Naive B cell (primary cell): ENCODE data around the gene ZCCHC2. TPM values are rescaled to one million over a fixed set of nuclear protein-coding genes. Genes with fewer than 3 reads are reported as not detected.

Experiments used
- ATAC-seq, 2 donors: fragments of 150-1000 bp; cut with Tn5 transposase; 2 replicates each; pipeline ENCODE4 v1.10.0; 2021; ENCODE audit warnings: low read depth in 2 of 2, mild to moderate bottlenecking in 2 of 2, moderate library complexity in 2 of 2
- DNase-seq: peaks from one replicate; pipeline ENCODE4 v3.0.0; 2022
- H3K27ac Mint-ChIP-seq, 6 donors: one replicate each; pipeline ENCODE4 v1.8.0; 2020 to 2022; ENCODE audit warnings: mild to moderate bottlenecking in 6 of 6, mixed read lengths in 6 of 6, moderate library complexity in 5 of 6, inconsistent platforms in 2 of 6
- H3K27me3 Mint-ChIP-seq, 3 donors: one replicate each; pipeline ENCODE4 v1.8.0; 2021 to 2022; ENCODE audit warnings: mixed read lengths in 3 of 3, mild to moderate bottlenecking in 1 of 3
- H3K36me3 Mint-ChIP-seq, 2 donors: one replicate each; pipeline ENCODE4 v1.8.0; 2020 to 2022; ENCODE audit warnings: mixed read lengths in 2 of 2, inconsistent platforms in 1 of 2, mild to moderate bottlenecking in 1 of 2
- H3K4me1 Mint-ChIP-seq, 3 donors: one replicate each; pipeline ENCODE4 v1.8.0; 2020 to 2022; ENCODE audit warnings: mixed read lengths in 3 of 3, inconsistent platforms in 1 of 3, mild to moderate bottlenecking in 1 of 3, moderate library complexity in 1 of 3
- H3K4me3 Mint-ChIP-seq, 8 donors: one replicate each; pipeline ENCODE4 v1.8.0; 2020 to 2022; ENCODE audit warnings: mild to moderate bottlenecking in 8 of 8, mixed read lengths in 8 of 8, moderate library complexity in 8 of 8, inconsistent platforms in 2 of 8
- H3K9me3 Mint-ChIP-seq, 7 donors: one replicate each; pipeline ENCODE4 v1.8.0; 2020 to 2022; ENCODE audit warnings: mixed read lengths in 7 of 7, mild to moderate bottlenecking in 5 of 7, inconsistent platforms in 2 of 7, moderate library complexity in 1 of 7
- polyA plus RNA-seq, 6 donors: library from polyadenylated mRNA; unstranded; fragments of 300-500 nt; fragmentation: Illumina TruSeq; gene quantifications; one replicate each; pipeline ENCODE4 v1.2.3, GENCODE V29; 2021; ENCODE audit warnings: low read depth in 6 of 6

Gene ZCCHC2
- polyA plus RNA-seq, 6 donors from 2014 or later = 2.5 to 4.6 (median 2.8) TPM; not detected in 1

DNA sequence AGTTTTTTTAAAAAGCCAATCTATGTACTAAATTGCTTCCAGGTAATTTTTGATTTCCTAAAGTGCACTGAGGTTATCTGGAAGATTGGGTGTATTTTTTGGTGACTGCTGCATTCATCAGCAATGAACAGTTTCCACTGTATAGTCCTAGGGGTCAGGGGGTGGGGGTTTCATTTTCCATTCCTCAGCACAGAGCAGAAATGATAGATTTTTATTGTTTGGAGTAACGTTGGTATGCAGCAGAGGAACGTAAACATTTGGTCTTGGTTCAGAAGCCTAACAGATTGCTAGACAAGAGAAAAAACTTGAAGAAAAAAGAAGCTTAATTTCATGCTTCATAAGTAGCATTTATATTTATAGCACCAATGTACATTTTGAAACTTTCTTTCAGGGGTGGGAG is 54.9 kb downstream of the ZCCHC2 start:
- peaks cover 33 to 43% of the 10 kb centered on the region in 2 donors for H3K36me3 Mint-ChIP-seq
- ATAC-seq = no peak

DNA sequence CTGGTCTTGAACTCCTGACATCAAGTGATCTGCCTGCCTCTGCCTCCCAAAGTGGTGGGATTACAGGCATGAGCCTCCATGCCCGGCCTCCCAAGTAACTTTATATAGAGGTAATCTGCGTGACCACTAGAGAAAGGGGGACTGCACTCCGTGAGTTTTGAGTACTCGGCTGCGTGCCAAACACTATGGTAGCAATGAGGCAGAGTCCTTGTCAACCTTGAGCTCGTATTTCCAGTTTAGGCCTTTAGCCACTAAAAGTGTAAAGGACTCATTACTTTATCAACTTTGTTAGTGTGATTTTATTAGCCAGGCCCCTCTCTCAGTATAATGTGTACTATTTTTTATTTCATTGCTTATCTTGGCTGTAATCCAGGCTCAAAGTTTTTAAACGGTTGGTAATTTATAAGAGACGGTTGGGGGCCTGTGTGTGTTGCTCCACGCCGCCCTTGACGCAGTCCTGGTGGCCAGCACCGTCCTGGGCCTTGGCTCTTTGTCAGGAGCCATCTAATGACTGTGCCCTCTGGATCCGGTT is 56.2 kb downstream of the ZCCHC2 start:
- Mint-ChIP-seq H3K4me1 (peaks cover 8 to 14% (median 13%) of the 10 kb centered on the region in 3 donors), H3K27me3 (no peaks in the 10 kb centered on the region), H3K4me3 (no peak overlapping the region), H3K27ac (peak overlapping the region in 2 of 6 donors; percentile 41 to 57), H3K9me3 (no peaks in the 10 kb centered on the region), H3K36me3 (peaks cover 25 to 34% of the 10 kb centered on the region in 2 donors)
- ATAC-seq (no peak), DNase-seq (no peak)

More for the DNA sequence above, 54.9 kb downstream of the ZCCHC2 start:
- peaks cover 7 to 8% (median 8%) of the 10 kb centered on the region in 3 donors for H3K4me1 Mint-ChIP-seq
- no peaks in the 10 kb centered on the region for H3K9me3 Mint-ChIP-seq
- no peak overlapping the region for H3K4me3 Mint-ChIP-seq
- H3K27ac Mint-ChIP-seq = peak overlapping the region in 1 of 6 donors; percentile 1
- H3K27me3 Mint-ChIP-seq = no peaks in the 10 kb centered on the region
- DNase-seq = no peak

DNA sequence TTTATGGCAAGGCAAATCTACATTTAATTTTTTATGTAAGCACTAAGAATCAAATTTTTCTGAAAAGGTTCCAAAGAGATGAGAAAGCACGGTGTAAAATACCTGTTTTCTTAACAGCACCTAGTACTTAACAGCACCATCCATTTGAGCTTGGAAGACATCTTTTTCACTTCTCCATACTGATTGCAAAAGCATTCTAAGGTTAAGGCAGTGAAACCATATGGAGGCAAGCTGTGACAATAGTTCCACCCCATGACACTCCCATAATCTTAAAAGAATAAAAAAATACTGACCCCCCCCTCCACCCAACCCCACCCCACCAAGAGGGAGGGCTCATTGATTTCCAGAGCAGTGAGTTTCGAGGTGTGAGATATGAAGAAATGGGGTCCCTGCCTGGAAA is 60.6 kb downstream of the ZCCHC2 start:
- Mint-ChIP-seq H3K4me3 (peak overlapping the region in 1 of 8 donors; percentile 29), H3K4me1 (peaks cover 9 to 23% (median 12%) of the 10 kb centered on the region in 3 donors), H3K9me3 (no peaks in the 10 kb centered on the region), H3K27me3 (no peaks in the 10 kb centered on the region), H3K27ac (peak overlapping the region in 1 of 6 donors; percentile 42), H3K36me3 (peaks cover 0 to 7% of the 10 kb centered on the region in 2 donors)
- no peak for DNase-seq
- ATAC-seq = no peak

DNA sequence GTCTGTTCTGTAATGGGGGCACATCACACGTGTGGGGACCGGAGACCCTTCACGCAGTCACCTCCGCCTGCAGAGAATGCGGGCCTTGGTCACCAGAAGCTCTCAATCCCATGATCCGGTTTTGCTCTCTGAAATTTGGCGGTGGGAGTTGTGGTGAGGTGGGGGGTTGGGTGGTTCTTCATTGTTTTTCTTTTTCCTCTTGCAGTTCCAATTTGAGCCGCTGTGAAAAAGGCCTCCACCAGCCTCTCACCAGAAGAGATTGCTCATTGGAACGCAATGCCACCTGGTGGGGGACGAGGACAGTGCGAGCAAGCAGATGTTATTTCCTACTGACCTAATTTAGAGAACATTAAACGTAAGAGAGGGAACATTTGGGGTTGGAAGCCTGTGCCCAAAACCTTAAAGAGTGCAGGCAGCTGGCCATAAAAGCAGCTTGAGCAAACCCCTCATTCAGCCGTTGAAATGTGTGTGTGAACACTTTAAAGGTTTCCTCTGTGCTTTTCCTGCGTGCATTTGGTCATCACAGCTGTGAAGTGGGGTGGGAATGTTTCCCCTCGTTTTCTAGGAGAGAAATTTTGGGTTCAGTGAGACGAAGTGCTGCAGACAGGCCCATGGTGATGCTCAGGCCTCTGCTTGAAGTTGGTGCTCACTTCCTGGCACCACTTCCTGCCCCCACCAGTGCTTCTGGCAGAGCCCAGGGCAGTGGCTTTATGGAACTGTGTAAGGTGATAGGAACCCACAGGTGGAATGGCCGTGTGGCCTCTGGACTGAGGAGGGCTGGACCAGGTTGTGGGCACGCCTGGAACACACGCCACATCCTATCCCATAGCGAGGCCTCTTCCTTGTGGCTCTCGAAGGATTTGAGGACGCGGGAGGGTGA is 61.7 kb downstream of the ZCCHC2 start:
- Mint-ChIP-seq H3K36me3 (peaks cover 0 to 7% of the 10 kb centered on the region in 2 donors), H3K27ac (peak overlapping the region in 5 of 6 donors; percentile 10 to 86 (median 32)), H3K27me3 (no peaks in the 10 kb centered on the region), H3K4me1 (peaks cover 9 to 23% (median 12%) of the 10 kb centered on the region in 3 donors), H3K9me3 (no peaks in the 10 kb centered on the region), H3K4me3 (peak overlapping the region in 6 of 8 donors; percentile 10 to 60 (median 50))
- ATAC-seq (peak; percentile 95), DNase-seq (peak; percentile 79)

- H3K27me3 Mint-ChIP-seq = no peaks in the 10 kb centered on the region
- DNase-seq (no peak), ATAC-seq (no peak)
- H3K4me3 Mint-ChIP-seq = no peak overlapping the region
- H3K4me1 Mint-ChIP-seq = peaks cover 9 to 23% (median 12%) of the 10 kb centered on the region in 3 donors
- no peak overlapping the region for H3K27ac Mint-ChIP-seq
- no peaks in the 10 kb centered on the region for H3K36me3 Mint-ChIP-seq
- no peaks in the 10 kb centered on the region for H3K9me3 Mint-ChIP-seq
These were observed 62.7 kb downstream of the ZCCHC2 start for GRCh38 chr18:62585274-62586150.

- ATAC-seq = peak; percentile 33 to 46
- peak; percentile 45 for DNase-seq
- H3K4me1 Mint-ChIP-seq = peaks cover 9 to 23% (median 12%) of the 10 kb centered on the region in 3 donors
- no peak overlapping the region for H3K4me3 Mint-ChIP-seq
- H3K36me3 Mint-ChIP-seq = no peaks in the 10 kb centered on the region
- H3K9me3 Mint-ChIP-seq = no peaks in the 10 kb centered on the region
- no peaks in the 10 kb centered on the region for H3K27me3 Mint-ChIP-seq
- H3K27ac Mint-ChIP-seq = no peak overlapping the region
These were observed 63.4 kb downstream of the ZCCHC2 start for GRCh38 chr18:62586151-62586774.

GRCh38 chr18:62586781-62587487 is 64.1 kb downstream of the ZCCHC2 start:
- H3K4me1 Mint-ChIP-seq = peaks cover 9 to 23% (median 12%) of the 10 kb centered on the region in 3 donors
- peak overlapping the region in 1 of 6 donors; percentile 12 for H3K27ac Mint-ChIP-seq
- no peaks in the 10 kb centered on the region for H3K27me3 Mint-ChIP-seq
- ATAC-seq (no peak), DNase-seq (no peak)
- no peaks in the 10 kb centered on the region for H3K36me3 Mint-ChIP-seq
- H3K9me3 Mint-ChIP-seq = no peaks in the 10 kb centered on the region
- H3K4me3 Mint-ChIP-seq = no peak overlapping the region

DNA sequence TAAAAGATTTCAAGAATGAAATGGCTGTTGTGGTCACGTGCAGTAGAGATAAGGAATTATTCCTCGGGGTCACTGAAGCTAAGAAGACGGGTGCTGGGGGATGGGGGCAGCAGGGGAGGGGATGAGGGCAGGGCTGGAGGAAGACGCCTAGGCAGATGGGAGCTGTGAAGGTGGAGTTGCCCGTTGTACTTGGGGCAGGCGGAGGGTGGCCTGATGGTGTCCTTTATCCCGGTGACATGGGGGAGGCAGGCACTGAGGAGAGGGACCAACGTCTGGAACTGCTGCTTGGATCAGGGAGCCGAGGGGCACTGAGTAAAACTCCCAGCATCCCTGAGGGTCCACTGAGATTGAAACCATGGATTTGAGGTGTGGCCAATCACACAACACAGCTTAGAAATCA is 64.9 kb downstream of the ZCCHC2 start:
- H3K9me3 Mint-ChIP-seq = peaks cover 0 to 7% (median 3%) of the 10 kb centered on the region in 7 donors
- H3K36me3 Mint-ChIP-seq = no peaks in the 10 kb centered on the region
- ATAC-seq = no peak
- no peak overlapping the region for H3K4me3 Mint-ChIP-seq
- no peaks in the 10 kb centered on the region for H3K27me3 Mint-ChIP-seq
- no peak for DNase-seq
- no peak overlapping the region for H3K27ac Mint-ChIP-seq
- peaks cover 9 to 23% (median 12%) of the 10 kb centered on the region in 3 donors for H3K4me1 Mint-ChIP-seq

DNA sequence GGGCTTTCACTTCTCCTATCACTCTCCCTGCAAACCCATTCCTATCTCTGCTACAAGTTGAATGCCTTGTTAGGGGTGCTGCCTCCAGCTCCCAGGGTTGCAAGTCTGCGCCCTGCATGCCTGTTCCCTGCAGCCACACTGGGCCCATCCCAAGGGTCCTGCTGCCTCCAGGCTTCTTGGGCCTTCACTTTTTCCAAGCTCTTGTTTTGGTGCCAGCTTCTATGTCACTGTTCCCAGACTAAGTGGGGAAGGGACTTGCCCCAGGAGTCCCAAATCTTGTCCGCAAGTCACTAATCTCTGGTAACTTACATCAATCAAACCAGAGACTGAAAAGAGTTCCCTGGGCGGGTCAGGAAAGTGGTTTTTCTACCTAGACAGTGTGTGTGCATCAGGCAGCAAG is 65.4 kb downstream of the ZCCHC2 start:
- Mint-ChIP-seq H3K27me3 (peaks cover 0 to 4% (median 0%) of the 10 kb centered on the region in 3 donors), H3K36me3 (no peaks in the 10 kb centered on the region), H3K9me3 (peaks cover 0 to 12% (median 3%) of the 10 kb centered on the region in 7 donors), H3K27ac (peak overlapping the region in 1 of 6 donors; percentile 51), H3K4me1 (peaks cover 9 to 23% (median 12%) of the 10 kb centered on the region in 3 donors), H3K4me3 (no peak overlapping the region)
- DNase-seq (no peak), ATAC-seq (no peak)

GRCh38 chr18:62590799-62591590 is 68.2 kb downstream of the ZCCHC2 start:
- no peak overlapping the region for H3K27ac Mint-ChIP-seq
- no peak for DNase-seq
- H3K9me3 Mint-ChIP-seq = peaks cover 0 to 13% (median 5%) of the 10 kb centered on the region in 7 donors
- no peaks in the 10 kb centered on the region for H3K36me3 Mint-ChIP-seq
- H3K4me1 Mint-ChIP-seq = peaks cover 0 to 12% (median 2%) of the 10 kb centered on the region in 3 donors
- H3K4me3 Mint-ChIP-seq = no peak overlapping the region
- ATAC-seq = no peak
- H3K27me3 Mint-ChIP-seq = peaks cover 0 to 11% (median 5%) of the 10 kb centered on the region in 3 donors

DNA sequence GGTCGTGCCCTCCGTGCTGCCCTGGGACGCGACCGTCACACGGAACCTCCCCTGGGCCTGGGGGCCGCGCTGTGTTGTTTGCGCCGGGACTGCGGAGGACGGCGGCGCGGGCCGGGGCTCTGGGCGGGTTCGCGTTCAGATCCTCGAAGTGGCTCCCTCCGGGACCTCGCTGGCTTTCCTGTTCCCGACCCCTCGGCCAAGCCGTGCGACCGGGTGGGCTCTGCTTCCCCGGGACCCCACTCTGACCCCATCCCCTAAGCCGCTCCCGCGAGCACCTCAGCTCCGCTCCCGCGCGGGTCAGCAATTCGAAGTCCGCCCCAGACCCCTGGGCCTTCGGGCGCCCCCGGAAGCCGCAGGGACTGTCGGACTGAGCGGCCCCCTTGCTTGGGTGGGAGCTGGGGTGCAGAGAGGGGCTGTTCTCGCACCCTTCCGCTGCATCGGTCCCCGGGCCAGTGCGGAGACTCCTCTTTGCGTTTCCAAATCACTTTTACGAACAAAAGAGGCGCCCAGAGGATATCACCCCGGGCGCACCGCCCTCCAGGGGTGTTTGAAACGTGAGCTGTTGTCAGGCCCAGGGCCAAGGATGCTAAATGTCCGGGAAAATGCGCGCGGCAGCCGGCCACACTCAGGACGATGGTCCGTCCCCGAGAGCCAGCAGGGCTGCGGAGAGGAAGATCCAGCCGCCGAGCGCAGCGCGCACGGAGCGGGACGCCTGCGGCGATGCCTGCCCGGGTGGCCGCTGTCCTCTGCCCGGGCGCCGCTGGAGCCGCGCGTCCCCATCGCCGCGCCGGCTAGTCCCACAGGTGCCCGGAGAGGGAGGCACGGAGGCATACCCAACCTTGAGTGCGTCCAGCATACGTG is 73.5 kb downstream of the ZCCHC2 start:
- Mint-ChIP-seq H3K36me3 (peaks cover 0 to 5% of the 10 kb centered on the region in 2 donors), H3K4me1 (peaks cover 3 to 17% (median 6%) of the 10 kb centered on the region in 3 donors), H3K9me3 (peaks cover 0 to 13% (median 8%) of the 10 kb centered on the region in 7 donors), H3K27ac (no peak overlapping the region), H3K4me3 (peak overlapping the region in 4 of 8 donors; percentile 20 to 42 (median 40)), H3K27me3 (peaks cover 43 to 52% (median 45%) of the 10 kb centered on the region in 3 donors)
- DNase-seq = no peak
- ATAC-seq = no peak
